Erythroblast (primary cell): ENCODE measurements around the gene GPX4.

ENCODE experiments used
- GATA1 ChIP-seq: IDR thresholded peaks from 2 replicates; pipeline ENCODE4 v1.6.1; 2011; ENCODE audit warnings: low read depth, mild to moderate bottlenecking, control low read depth, low read length, moderate library complexity
- POLR2A ChIP-seq: IDR thresholded peaks from 2 replicates; pipeline ENCODE4 v1.6.1; 2011; ENCODE audit warnings: mild to moderate bottlenecking, low read length

DNA sequence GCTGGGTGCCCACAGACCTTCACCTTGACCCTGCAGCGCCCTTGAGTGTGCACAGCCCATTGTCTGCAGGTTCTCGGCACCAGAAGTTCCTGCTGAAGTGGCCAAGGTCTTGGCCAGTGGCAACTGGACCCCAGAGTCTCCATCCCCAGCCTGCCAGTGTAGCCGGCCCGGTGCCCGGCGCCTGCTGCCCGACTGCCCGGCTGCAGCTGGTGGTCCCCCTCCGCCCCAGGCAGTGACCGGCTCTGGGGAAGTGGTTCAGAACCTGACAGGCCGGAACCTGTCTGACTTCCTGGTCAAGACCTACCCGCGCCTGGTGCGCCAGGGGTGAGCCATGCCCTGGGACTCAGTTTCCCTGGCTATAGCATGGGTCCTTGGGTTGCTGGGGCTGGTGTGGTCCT lies 48.8 kb upstream of the GPX4 start:
- TF ChIP-seq POLR2A (no peak), GATA1 (no peak)
